GM12878 (cell line): ENCODE results near the gene AIF1L. TPM values are rescaled to one million over a fixed set of nuclear protein-coding genes. Genes with fewer than 3 reads are reported as not detected.

ENCODE experiments used
- ATAC-seq: fragments of 200-7000 bp; cut with Tn5 transposase; 3 replicates; pipeline ENCODE4 v1.9.1; 2020; ENCODE audit warnings: mild to moderate bottlenecking, moderate library complexity
- BruUV-seq: library from RNA; stranded (reverse); fragments of 400-500 nt; replicated peaks from 2 replicates; lab custom pipeline; 2021; lab: Mats Ljungman, UMichigan
- CTCF ChIA-PET: fragments of 300-600 bp; sonication (Branson Sonifier 250); formaldehyde crosslinking; extraction: SDS; loops from one replicate; lab custom pipeline; 2021; ENCODE audit warnings: inconsistent platforms; lab: Yijun Ruan, JAX
- POLR2A ChIA-PET: fragments of 350-600 bp; formaldehyde crosslinking; extraction: SDS; loops from one replicate; lab custom pipeline; 2021; ENCODE audit warnings: inconsistent platforms; lab: Charles Lee
- RAD21 ChIA-PET: fragments of 300-600 bp; sonication (Branson Sonifier 250); formaldehyde crosslinking; loops from one replicate; lab custom pipeline; 2023; ENCODE audit warnings: antibody characterized with exemption; ENCODE audit not compliant: unreplicated experiment; lab: Charles Lee
- SMC1A ChIA-PET: fragments of 300-600 bp; sonication (Branson Sonifier 250); formaldehyde crosslinking; loops from one replicate; lab custom pipeline; 2023; ENCODE audit not compliant: unreplicated experiment, uncharacterized antibody; lab: Charles Lee
- DNase-seq: peaks from one replicate; pipeline ENCODE4 v3.0.0-alpha.2; 2011; ENCODE audit warnings: low read depth, low spot score
- FAIRE-seq: peaks from 3 replicates; lab custom pipeline; 2011; peaks lifted over from hg19 to GRCh38; lab: Jason Lieb, UNC
- H2AFZ ChIP-seq: 2 replicates; pipeline ENCODE4 v1.6.0; 2011; ENCODE audit warnings: low read depth, low read length, control low read depth; ENCODE audit not compliant: control insufficient read depth
- H3K27ac ChIP-seq: 2 replicates; pipeline ENCODE4 v1.5.1; 2011; ENCODE audit warnings: control low read depth; ENCODE audit not compliant: control insufficient read depth, insufficient read depth
- H3K27me3 ChIP-seq, 2 experiments: replicated peaks in 1 of 2; 2 replicates each; pipeline versions ENCODE4 v1.6.0 to v1.6.1; 2011; ENCODE audit warnings: low read length in 1 of 2; ENCODE audit not compliant: control insufficient read depth in 2 of 2, insufficient read depth in 2 of 2
- H3K36me3 ChIP-seq, 2 experiments: 2 replicates each; pipeline ENCODE4 v1.5.1; 2011; ENCODE audit warnings: low read length in 1 of 2; ENCODE audit not compliant: control insufficient read depth in 2 of 2, insufficient read depth in 2 of 2
- H3K4me1 ChIP-seq: 2 replicates; pipeline ENCODE4 v1.6.1; 2011; ENCODE audit warnings: mild to moderate bottlenecking, low read length, moderate library complexity, mixed read lengths; ENCODE audit not compliant: control insufficient read depth, insufficient read depth
- H3K4me2 ChIP-seq: 2 replicates; pipeline ENCODE4 v1.6.0; 2011; ENCODE audit warnings: control low read depth; ENCODE audit not compliant: control insufficient read depth, insufficient read depth
- H3K4me3 ChIP-seq: fragments of 200-600 bp; sonication (generic); 2 replicates; pipeline ENCODE4 v1.5.1; 2016
- H3K79me2 ChIP-seq: 2 replicates; pipeline ENCODE4 v1.6.0; 2011; ENCODE audit warnings: low read length; ENCODE audit not compliant: control insufficient read depth, insufficient read depth
- H3K9ac ChIP-seq: 2 replicates; pipeline ENCODE4 v1.8.0; 2011; ENCODE audit warnings: low read length, control low read depth, mixed read lengths; ENCODE audit not compliant: control insufficient read depth, insufficient read depth
- H3K9me3 ChIP-seq: replicated peaks from 3 replicates; pipeline ENCODE4 v1.5.1; 2011; ENCODE audit warnings: mild to moderate bottlenecking, low read length; ENCODE audit not compliant: control insufficient read depth, insufficient read depth
- H4K20me1 ChIP-seq: 2 replicates; pipeline ENCODE4 v1.6.0; 2011; ENCODE audit not compliant: control insufficient read depth, insufficient read depth
- BACH1 ChIP-seq: fragments of 450-650 bp; IDR thresholded peaks from 2 replicates; pipeline ENCODE4 v1.6.1; 2017; ENCODE audit warnings: mild to moderate bottlenecking, borderline replicate concordance
- CREB1 ChIP-seq: IDR thresholded peaks from 2 replicates; pipeline ENCODE4 v1.6.1; 2012; ENCODE audit warnings: low read depth, mild to moderate bottlenecking, inconsistent platforms
- GABPA ChIP-seq: IDR thresholded peaks from 2 replicates; pipeline ENCODE4 v1.6.1; 2014; ENCODE audit warnings: antibody characterized with exemption, low read depth, mild to moderate bottlenecking, inconsistent platforms
- KAT2A ChIP-seq: conservative IDR thresholded peaks from 2 replicates; pipeline ENCODE4 v1.6.1; 2011; ENCODE audit warnings: low read depth, low read length; ENCODE audit not compliant: control insufficient read depth
- MYB ChIP-seq: fragments of 150-350 bp; IDR thresholded peaks from 2 replicates; pipeline ENCODE4 v1.6.1; 2014; ENCODE audit warnings: mild to moderate bottlenecking, low read depth, low read length, borderline replicate concordance
- PAX5 ChIP-seq: IDR thresholded peaks from 2 replicates; pipeline ENCODE4 v1.6.1; 2011; ENCODE audit warnings: low read depth, low read length, borderline replicate concordance
- PAX8 ChIP-seq: fragments of 450-650 bp; IDR thresholded peaks from 2 replicates; pipeline ENCODE4 v1.6.1; 2017; ENCODE audit warnings: mild to moderate bottlenecking, moderate library complexity
- POLR2AphosphoS5 ChIP-seq: IDR thresholded peaks from 2 replicates; pipeline ENCODE4 v1.6.1; 2011; ENCODE audit warnings: mild to moderate bottlenecking, low read length, inconsistent platforms
- RAD21 ChIP-seq: IDR thresholded peaks from 2 replicates; pipeline ENCODE4 v1.6.1; 2011; ENCODE audit warnings: mild to moderate bottlenecking, low read depth, low read length, moderate library complexity; ENCODE audit not compliant: insufficient read depth
- RELA ChIP-seq: fragments of 450-650 bp; IDR thresholded peaks from 2 replicates; pipeline ENCODE4 v1.8.0; 2014; ENCODE audit warnings: borderline replicate concordance; ENCODE audit not compliant: partially characterized antibody
- SIX5 ChIP-seq: IDR thresholded peaks from 2 replicates; pipeline ENCODE4 v1.6.1; 2011; ENCODE audit warnings: mild to moderate bottlenecking, low read depth, low read length, moderate library complexity; ENCODE audit not compliant: severe bottlenecking
- STAT3 ChIP-seq: IDR thresholded peaks from 2 replicates; pipeline ENCODE4 v1.6.1; 2011; ENCODE audit warnings: low read depth, low read length, improper control_type of control experiment
- TCF3 ChIP-seq: IDR thresholded peaks from 2 replicates; pipeline ENCODE4 v1.6.1; 2012; ENCODE audit warnings: low read depth, mild to moderate bottlenecking, low read length, borderline replicate concordance; ENCODE audit not compliant: insufficient read depth
- ZZZ3 ChIP-seq: IDR thresholded peaks from 2 replicates; pipeline ENCODE4 v1.6.1; 2011; ENCODE audit warnings: low read depth; ENCODE audit not compliant: control insufficient read depth, insufficient read length
- WGBS: methylation state at CpG from one replicate; pipeline ENCODE4 v1.1.6; 2016; ENCODE audit warnings: low lambda C conversion rate; ENCODE audit not compliant: insufficient replicate concordance, insufficient coverage; ENCODE audit errors: missing lambda C conversion rate; 5-methylcytosine and 5-hydroxymethylcytosine counted together
- in situ Hi-C: fragments of 300-500 bp; cut with MboI; formaldehyde crosslinking; loops from 9 replicates; pipeline ENCODE4 v1.14.3; 2018; ENCODE audit warnings: mixed read lengths
- intact Hi-C: fragments of 100-400 bp; cut with micrococcal nuclease; formaldehyde crosslinking; loops from one replicate; pipeline ENCODE4 v1.14.2; 2022; ENCODE audit not compliant: unreplicated experiment
- polyA plus RNA-seq, 11 experiments: library from polyadenylated mRNA; depleted of rRNA in 4 of 11; unstranded in 6 of 11; stranded (reverse) in 5 of 11; fragments of >200 nt; fragmentation: Nextera tagmentation in 4 of 11; fragmentation: Illumina TruSeq in 1 of 11; extraction: Ambion mirVana in 4 of 11; extraction: Trizol in 1 of 11; gene quantifications; 1 replicate in 1 of 11; 2 replicates in 10 of 11; pipeline versions ENCODE4 v1.2.1 to v1.2.3, GENCODE V29; 2011 to 2016; ENCODE audit warnings: inconsistent platforms in 2 of 11, missing spikeins in 2 of 11, low read depth in 1 of 11
- total RNA-seq, 4 experiments: library from RNA; depleted of rRNA in 3 of 4; stranded (reverse); fragments of >200 nt in 3 of 4; fragmentation: Illumina TruSeq in 1 of 4; extraction: Trizol in 1 of 4; gene quantifications; 2 replicates each; pipeline versions ENCODE4 v1.2.1 to v1.2.3, GENCODE V29; 2013 to 2021

The AIF1L gene
- total and polyA plus RNA-seq, 10 of the 15 experiments (the other 5 are each of a cell fraction or from before 2014, with no cell fraction given), result 0.07 to 0.15 (median 0.08) TPM; not detected in 7

- TF ChIP-seq PAX8 (no peak), PAX5 (no peak), RAD21 (peak; percentile 94), BACH1 (no peak), GABPA (no peak), TCF3 (no peak), KAT2A (no peak), RELA (no peak), ZZZ3 (no peak), POLR2AphosphoS5 (no peak), STAT3 (no peak)
- TF ChIP-seq, all 136 proteins: peak for 11
Observed at GRCh38 chr9:131046581-131047202, 49.6 kb upstream of the AIF1L start (continued).

DNA sequence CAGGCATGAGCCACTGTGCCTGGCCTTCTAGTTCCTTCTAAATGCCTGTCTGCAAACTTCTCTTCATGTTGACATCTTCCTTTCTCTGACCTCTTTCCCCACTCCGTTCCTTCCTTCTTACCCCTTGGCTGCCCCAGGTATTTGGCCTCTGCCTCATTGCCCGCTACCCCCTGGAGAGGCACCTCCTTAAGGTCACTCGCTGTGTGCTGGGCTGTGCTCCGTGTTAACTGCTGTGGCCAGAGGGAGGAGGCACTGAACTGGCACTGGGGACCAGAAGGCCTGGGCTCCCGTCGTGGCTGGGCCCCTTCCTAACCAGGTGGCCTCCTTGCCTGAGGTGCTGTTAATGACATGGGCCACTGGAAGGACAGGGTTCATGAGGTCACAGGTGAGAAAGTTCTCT is 48.0 kb upstream of the AIF1L start:
- intact Hi-C loops (loop anchor here (5.0 to 10.0 kb wide), 3 partner anchors 114 to 346 kb away; partner anchors contain the start of gene FIBCD1), in situ Hi-C loops (loop anchor here (5.0 kb wide), 1 partner anchor 341 kb away; no protein-coding TSS in a partner anchor)
- H2AFZ ChIP-seq, result no peak overlapping the region
- DNase-seq (no peak), ATAC-seq (no peak), FAIRE-seq (no peak)
- SMC1A ChIA-PET, result no interaction called here
- no peaks in the 10 kb centered on the region for H3K79me2 ChIP-seq
- POLR2A ChIA-PET, result no interaction called here
- RAD21 ChIA-PET, result interaction anchor here (0.7 kb wide), 2 partner anchors 347 to 510 kb away, joined by 3 read pairs; no protein-coding TSS in a partner anchor
- H3K9ac ChIP-seq, result no peak overlapping the region
- H3K4me2 ChIP-seq, result no peak overlapping the region
- no peaks in the 10 kb centered on the region for H4K20me1 ChIP-seq
- H3K27me3 ChIP-seq, result no peaks in the 10 kb centered on the region
- 33% methylated on average over 6 of the region's 6 CpGs for whole genome bisulfite sequencing
- TF ChIP-seq PAX5, result no peak
- TF ChIP-seq CREB1, result no peak
- TF ChIP-seq MYB, result no peak
- no peak for TF ChIP-seq SIX5
- H3K9me3 ChIP-seq, result no peaks in the 10 kb centered on the region
- no peaks in the 10 kb centered on the region for H3K36me3 ChIP-seq
- no peak overlapping the region for H3K4me3 ChIP-seq
- H3K27ac ChIP-seq, result no peak overlapping the region
- H3K4me1 ChIP-seq, result peaks cover 6% of the 10 kb centered on the region
- BruUV-seq, result no TSS peak
- CTCF ChIA-PET, result interaction anchor here (0.5 to 1.2 kb wide), 4 partner anchors 13 to 122 kb away, joined by 3 read pairs; no protein-coding TSS in a partner anchor
